ENCODE data around the gene ADO. TPM values are rescaled to one million over a fixed set of nuclear protein-coding genes. Genes with fewer than 3 reads are reported as not detected.

The ADO gene
- total RNA-seq, 1 donor from 2014 or later = 29.0 TPM

- Histone ChIP-seq H3K9me3 (ENCODE audit: insufficient read depth, low read depth, low read length) (no peaks in the 10 kb centered on the region), H3K9ac (ENCODE audit: low read length) (no peak overlapping the region), H4K20me1 (ENCODE audit: insufficient read depth, low read length) (no peaks in the 10 kb centered on the region), H3K4me2 (ENCODE audit: low read length) (peak overlapping the region; percentile 14), H3K27ac (ENCODE audit: low read depth, low read length) (no peak overlapping the region), H3K4me1 (ENCODE audit: insufficient read depth, low read length) (peaks cover 12% of the 10 kb centered on the region), H3K27me3 (ENCODE audit: insufficient read depth, low read length) (no peaks in the 10 kb centered on the region), H3K36me3 (ENCODE audit: insufficient read depth, low read length) (no peaks in the 10 kb centered on the region), H3K79me2 (ENCODE audit: insufficient read depth, low read length) (no peaks in the 10 kb centered on the region), H3K4me3 (ENCODE audit: insufficient read depth, low read depth, low read length) (no peak overlapping the region), H2AFZ (ENCODE audit: low read depth, low read length) (no peak overlapping the region)
- Mint-ChIP-seq H3K4me1 (ENCODE audit: low read depth, unreplicated experiment) (peaks cover 25% of the 10 kb centered on the region), H3K4me3 (ENCODE audit: unreplicated experiment) (no peak overlapping the region), H3K9me3 (ENCODE audit: unreplicated experiment) (no peaks in the 10 kb centered on the region), H3K27me3 (ENCODE audit: low read depth, unreplicated experiment) (peaks cover 12% of the 10 kb centered on the region), H3K27ac (ENCODE audit: unreplicated experiment) (peak overlapping the region; percentile 84), H3K36me3 (ENCODE audit: low read depth, unreplicated experiment) (no peaks in the 10 kb centered on the region)
- TF ChIP-seq EZH2 (IDR thresholded peaks at IDR 0.05; ENCODE audit: insufficient read depth, low read length) = no peak
- TF ChIP-seq, protein P1, sequence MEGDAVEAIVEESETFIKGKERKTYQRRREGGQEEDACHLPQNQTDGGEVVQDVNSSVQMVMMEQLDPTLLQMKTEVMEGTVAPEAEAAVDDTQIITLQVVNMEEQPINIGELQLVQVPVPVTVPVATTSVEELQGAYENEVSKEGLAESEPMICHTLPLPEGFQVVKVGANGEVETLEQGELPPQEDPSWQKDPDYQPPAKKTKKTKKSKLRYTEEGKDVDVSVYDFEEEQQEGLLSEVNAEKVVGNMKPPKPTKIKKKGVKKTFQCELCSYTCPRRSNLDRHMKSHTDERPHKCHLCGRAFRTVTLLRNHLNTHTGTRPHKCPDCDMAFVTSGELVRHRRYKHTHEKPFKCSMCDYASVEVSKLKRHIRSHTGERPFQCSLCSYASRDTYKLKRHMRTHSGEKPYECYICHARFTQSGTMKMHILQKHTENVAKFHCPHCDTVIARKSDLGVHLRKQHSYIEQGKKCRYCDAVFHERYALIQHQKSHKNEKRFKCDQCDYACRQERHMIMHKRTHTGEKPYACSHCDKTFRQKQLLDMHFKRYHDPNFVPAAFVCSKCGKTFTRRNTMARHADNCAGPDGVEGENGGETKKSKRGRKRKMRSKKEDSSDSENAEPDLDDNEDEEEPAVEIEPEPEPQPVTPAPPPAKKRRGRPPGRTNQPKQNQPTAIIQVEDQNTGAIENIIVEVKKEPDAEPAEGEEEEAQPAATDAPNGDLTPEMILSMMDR (IDR thresholded peaks at IDR 0.05; ENCODE audit: insufficient read depth, low read depth, low read length) = no peak
- DNase-seq (ENCODE audit: low read depth) (no peak), FAIRE-seq (no peak)
These were observed 26.2 kb downstream of the ADO start for GRCh38 chr10:62830679-62831078.

- no peak overlapping the region for H3K4me3 ChIP-seq (ENCODE audit: insufficient read depth, low read depth, low read length)
- peaks cover 5% of the 10 kb centered on the region for H3K27me3 Mint-ChIP-seq (ENCODE audit: low read depth, unreplicated experiment)
- TF ChIP-seq EZH2 (IDR thresholded peaks at IDR 0.05; ENCODE audit: insufficient read depth, low read length) = no peak
- TF ChIP-seq, protein P1 (IDR thresholded peaks at IDR 0.05; ENCODE audit: insufficient read depth, low read depth, low read length) = no peak
- H3K79me2 ChIP-seq (ENCODE audit: insufficient read depth, low read length) = no peaks in the 10 kb centered on the region
- H3K4me1 Mint-ChIP-seq (ENCODE audit: low read depth, unreplicated experiment) = peaks cover 25% of the 10 kb centered on the region
- H3K9me3 ChIP-seq (ENCODE audit: insufficient read depth, low read depth, low read length) = no peaks in the 10 kb centered on the region
- DNase-seq (ENCODE audit: low read depth) = peak; percentile 98
- peaks cover 12% of the 10 kb centered on the region for H3K4me1 ChIP-seq (ENCODE audit: insufficient read depth, low read length)
- H3K4me2 ChIP-seq (ENCODE audit: low read length) = peak overlapping the region; percentile 37
- no peaks in the 10 kb centered on the region for H3K36me3 Mint-ChIP-seq (ENCODE audit: low read depth, unreplicated experiment)
- H3K4me3 Mint-ChIP-seq (ENCODE audit: unreplicated experiment) = no peak overlapping the region
- peak; percentile 64 for FAIRE-seq
- H3K36me3 ChIP-seq (ENCODE audit: insufficient read depth, low read length) = no peaks in the 10 kb centered on the region
- H3K27me3 ChIP-seq (ENCODE audit: insufficient read depth, low read length) = no peaks in the 10 kb centered on the region
- no peak overlapping the region for H3K27ac ChIP-seq (ENCODE audit: low read depth, low read length)
- no peak overlapping the region for H2AFZ ChIP-seq (ENCODE audit: low read depth, low read length)
- no peaks in the 10 kb centered on the region for H3K9me3 Mint-ChIP-seq (ENCODE audit: unreplicated experiment)
- H3K27ac Mint-ChIP-seq (ENCODE audit: unreplicated experiment) = peak overlapping the region; percentile 84
- no peaks in the 10 kb centered on the region for H4K20me1 ChIP-seq (ENCODE audit: insufficient read depth, low read length)
- no peak overlapping the region for H3K9ac ChIP-seq (ENCODE audit: low read length)
These were observed 26.8 kb downstream of the ADO start for GRCh38 chr10:62831346-62831745.

GRCh38 chr10:62839590-62839989 is 35.1 kb downstream of the ADO start:
- H3K4me2 ChIP-seq (ENCODE audit: low read length) = no peak overlapping the region
- no peaks in the 10 kb centered on the region for H4K20me1 ChIP-seq (ENCODE audit: insufficient read depth, low read length)
- no peaks in the 10 kb centered on the region for H3K4me1 ChIP-seq (ENCODE audit: insufficient read depth, low read length)
- H2AFZ ChIP-seq (ENCODE audit: low read depth, low read length) = no peak overlapping the region
- no peak overlapping the region for H3K9ac ChIP-seq (ENCODE audit: low read length)
- Mint-ChIP-seq H3K4me1 (ENCODE audit: low read depth, unreplicated experiment) (no peaks in the 10 kb centered on the region), H3K27ac (ENCODE audit: unreplicated experiment) (no peak overlapping the region), H3K27me3 (ENCODE audit: low read depth, unreplicated experiment) (peaks cover 4% of the 10 kb centered on the region), H3K4me3 (ENCODE audit: unreplicated experiment) (no peak overlapping the region), H3K36me3 (ENCODE audit: low read depth, unreplicated experiment) (no peaks in the 10 kb centered on the region), H3K9me3 (ENCODE audit: unreplicated experiment) (no peaks in the 10 kb centered on the region)
- no peaks in the 10 kb centered on the region for H3K9me3 ChIP-seq (ENCODE audit: insufficient read depth, low read depth, low read length)
- H3K27ac ChIP-seq (ENCODE audit: low read depth, low read length) = no peak overlapping the region
- TF ChIP-seq EZH2 (IDR thresholded peaks at IDR 0.05; ENCODE audit: insufficient read depth, low read length) = no peak
- TF ChIP-seq, protein P1 (IDR thresholded peaks at IDR 0.05; ENCODE audit: insufficient read depth, low read depth, low read length) = no peak
- FAIRE-seq (no peak), DNase-seq (ENCODE audit: low read depth) (no peak)
- H3K36me3 ChIP-seq (ENCODE audit: insufficient read depth, low read length) = no peaks in the 10 kb centered on the region
- no peak overlapping the region for H3K4me3 ChIP-seq (ENCODE audit: insufficient read depth, low read depth, low read length)
- H3K79me2 ChIP-seq (ENCODE audit: insufficient read depth, low read length) = no peaks in the 10 kb centered on the region
- H3K27me3 ChIP-seq (ENCODE audit: insufficient read depth, low read length) = no peaks in the 10 kb centered on the region

All from astrocyte (in vitro differentiated cells and primary cell).